Common myeloid progenitor, CD34-positive (primary cell): ENCODE measurements around the gene RNF225. TPM values are rescaled to one million over a fixed set of nuclear protein-coding genes. Genes with fewer than 3 reads are reported as not detected.
A peak's percentile ranks its signal among the peaks of the same experiment; 100 is the strongest.
"Not testable (repeated sequence)": the region's sequence is repeated elsewhere in the genome, so short reads cannot be mapped to it uniquely, and the experiment has no call there.

Experiments
- CTCF ChIA-PET: fragments of 350-600 bp; sonication (Branson Sonifier 250); formaldehyde crosslinking; loops from one replicate; lab custom pipeline; 2021; ENCODE audit warnings: antibody characterized with exemption; lab: Charles Lee
- POLR2A ChIA-PET: fragments of 350-600 bp; sonication (Branson Sonifier 250); formaldehyde crosslinking; loops from one replicate; lab custom pipeline; 2021; ENCODE audit warnings: antibody characterized with exemption; lab: Charles Lee
- DNase-seq, 3 donors: peaks; one replicate each; pipeline versions ENCODE4 v3.0.0 to v3.0.0-alpha.2; 2013
- H3K27ac ChIP-seq, 2 experiments: 1 replicate in 1 of 2; 2 replicates in 1 of 2; pipeline ENCODE4 v1.7.0; 2013; ENCODE audit warnings: inconsistent platforms in 2 of 2, low read length in 2 of 2, mild to moderate bottlenecking in 2 of 2, low read depth in 1 of 2, moderate library complexity in 1 of 2; ENCODE audit not compliant: severe bottlenecking in 2 of 2, insufficient read depth in 1 of 2, poor library complexity in 1 of 2
- H3K27me3 ChIP-seq, 5 experiments: replicated peaks in 2 of 5; 1 replicate in 3 of 5; 2 replicates in 2 of 5; pipeline versions ENCODE4 v1.6.1 to v1.7.0; 2013; ENCODE audit warnings: low read length in 4 of 5, mild to moderate bottlenecking in 2 of 5, moderate library complexity in 2 of 5, inconsistent platforms in 1 of 5; ENCODE audit not compliant: insufficient read depth in 5 of 5, control insufficient read depth in 4 of 5
- H3K36me3 ChIP-seq, 4 experiments: 1 replicate in 2 of 4; 2 replicates in 2 of 4; pipeline versions ENCODE4 v1.6.1 to v1.7.0; 2013; ENCODE audit warnings: low read length in 3 of 4, control low read depth in 1 of 4, mild to moderate bottlenecking in 1 of 4; ENCODE audit not compliant: control insufficient read depth in 4 of 4, insufficient read depth in 4 of 4
- H3K4me1 ChIP-seq, 4 experiments: 1 replicate in 3 of 4; 2 replicates in 1 of 4; pipeline versions ENCODE4 v1.6.1 to v1.7.1; 2013; ENCODE audit warnings: low read length in 3 of 4, mild to moderate bottlenecking in 3 of 4, control low read depth in 1 of 4, inconsistent platforms in 1 of 4, moderate library complexity in 1 of 4; ENCODE audit not compliant: control insufficient read depth in 4 of 4, insufficient read depth in 4 of 4; ENCODE audit errors: control extremely low read depth in 1 of 4
- H3K4me3 ChIP-seq, 7 experiments: 1 replicate in 4 of 7; 2 replicates in 3 of 7; pipeline versions ENCODE4 v1.5.1 to v1.7.0; 2013; ENCODE audit warnings: mild to moderate bottlenecking in 7 of 7, low read length in 6 of 7, moderate library complexity in 6 of 7, inconsistent platforms in 2 of 7, low read depth in 2 of 7, control low read depth in 1 of 7; ENCODE audit not compliant: insufficient read depth in 4 of 7, control insufficient read depth in 1 of 7; ENCODE audit errors: extremely low read depth in 1 of 7
- H3K9me3 ChIP-seq, 5 experiments: 1 replicate in 4 of 5; 2 replicates in 1 of 5; pipeline versions ENCODE4 v1.6.1 to v1.7.1; 2013; ENCODE audit warnings: low read length in 4 of 5, mild to moderate bottlenecking in 2 of 5, inconsistent platforms in 1 of 5, low read depth in 1 of 5, moderate library complexity in 1 of 5; ENCODE audit not compliant: control insufficient read depth in 4 of 5, insufficient read depth in 2 of 5; ENCODE audit errors: control extremely low read depth in 1 of 5
- WGBS: methylation state at CpG from one replicate; pipeline ENCODE4 v1.1.5; 2013; ENCODE audit not compliant: insufficient coverage; 5-methylcytosine and 5-hydroxymethylcytosine counted together
- polyA plus RNA-seq: library from polyadenylated mRNA; unstranded; fragments of 120-200 nt; gene quantifications from one replicate; pipeline ENCODE4 v1.2.1, GENCODE V29; 2013

Gene RNF225
- not detected for polyA plus RNA-seq

GRCh38 chr19:58395220-58395978, at the start of gene RNF225:
TSS of gene RNF225 (plus strand) at chr19:58395656. CDS start at chr19:58396090, 434 bp downstream.
- Histone ChIP-seq H3K4me1 (peaks cover 0 to 15% (median 7%) of the 10 kb centered on the region in 4 experiments), H3K27me3 (peaks cover 0 to 37% (median 16%) of the 10 kb centered on the region in 5 experiments), H3K27ac (no peak within 1 kb of the TSS), H3K9me3 (no peaks in the 10 kb centered on the region), H3K36me3 (peaks cover 0 to 48% (median 32%) of the 10 kb centered on the region in 4 experiments), H3K4me3 (peak within 1 kb of the TSS in 3 of 7 experiments; percentile 28 to 53 (median 48))
- ChIA-PET POLR2A (no interaction called here), CTCF (interaction anchor here (0.9 kb wide), 1 partner anchor 11 kb away, joined by 4 read pairs; no protein-coding TSS in a partner anchor)
- 60% methylated on average over 17 of the region's 21 CpGs for whole genome bisulfite sequencing
- DNase-seq = no peak

- DNase-seq = peak; percentile 59 to 83 (median 73)
- Histone ChIP-seq H3K4me1 (peaks cover 4 to 21% (median 19%) of the 10 kb centered on the region in 4 experiments), H3K27me3 (no peaks in the 10 kb centered on the region), H3K4me3 (peak overlapping the region; percentile 34 to 88 (median 71)), H3K36me3 (peaks cover 0 to 11% (median 0%) of the 10 kb centered on the region in 4 experiments), H3K27ac (peak overlapping the region; percentile 32 to 50), H3K9me3 (no peaks in the 10 kb centered on the region)
- ChIA-PET CTCF (interaction anchor here (0.7 to 2.2 kb wide), 4 partner anchors 9 to 17 kb away, joined by 3 to 8 read pairs (median 4); no protein-coding TSS in a partner anchor), POLR2A (interaction anchor here (1.1 to 1.8 kb wide), 6 partner anchors 9 to 42 kb away, joined by 3 to 9 read pairs (median 4); partner anchors contain the start of genes ZNF497 and ZSCAN22)
- WGBS = under 1% methylated on average over 58 of the region's 82 CpGs
Observed at GRCh38 chr19:58346961-58347929, 48.2 kb upstream of the RNF225 start.

- ChIA-PET CTCF (interaction anchor here (2.2 kb wide), 1 partner anchor 8 kb away, joined by 5 read pairs; no protein-coding TSS in a partner anchor), POLR2A (interaction anchor here (1.4 to 1.8 kb wide), 3 partner anchors 14 to 42 kb away, joined by 3 to 9 read pairs (median 6); partner anchors contain the start of gene ZNF497)
- Histone ChIP-seq H3K4me3 (peak overlapping the region in 6 of 7 experiments; percentile 64 to 88 (median 75)), H3K4me1 (peaks cover 4 to 21% (median 19%) of the 10 kb centered on the region in 4 experiments), H3K36me3 (peaks cover 0 to 11% (median 0%) of the 10 kb centered on the region in 4 experiments)
- H3K27me3 ChIP-seq, H3K27ac ChIP-seq, DNase-seq, H3K9me3 ChIP-seq: not testable (repeated sequence)
- 33% methylated on average over 8 of the region's 12 CpGs for WGBS
Observed at GRCh38 chr19:58348080-58348479, 47.4 kb upstream of the RNF225 start.

GRCh38 chr19:58349590-58349989, 45.9 kb upstream of the RNF225 start:
- POLR2A ChIA-PET = no interaction called here
- H3K4me3 ChIP-seq = no peak overlapping the region
- no peak for DNase-seq
- H3K36me3 ChIP-seq = peaks cover 0 to 13% (median 2%) of the 10 kb centered on the region in 4 experiments
- no peak overlapping the region for H3K27ac ChIP-seq
- H3K27me3 ChIP-seq = no peaks in the 10 kb centered on the region
- H3K4me1 ChIP-seq = peaks cover 4 to 21% (median 19%) of the 10 kb centered on the region in 4 experiments
- H3K9me3 ChIP-seq = no peaks in the 10 kb centered on the region
- CTCF ChIA-PET = interaction anchor here (1.4 kb wide), 1 partner anchor 25 kb away, joined by 3 read pairs; no protein-coding TSS in a partner anchor
- 81% methylated on average over 8 of the region's 8 CpGs for WGBS

GRCh38 chr19:58350001-58350861, 45.2 kb upstream of the RNF225 start:
- Histone ChIP-seq H3K36me3 (peaks cover 0 to 13% (median 2%) of the 10 kb centered on the region in 4 experiments), H3K27ac (no peak overlapping the region), H3K4me1 (peaks cover 4 to 21% (median 19%) of the 10 kb centered on the region in 4 experiments), H3K4me3 (peak overlapping the region in 1 of 7 experiments; percentile 4), H3K27me3 (no peaks in the 10 kb centered on the region), H3K9me3 (no peaks in the 10 kb centered on the region)
- ChIA-PET POLR2A (no interaction called here), CTCF (interaction anchor here (1.4 kb wide), 1 partner anchor 26 kb away, joined by 3 read pairs; no protein-coding TSS in a partner anchor)
- 81% methylated on average over 82 of the region's 84 CpGs for WGBS
- no peak for DNase-seq
